NCI-H1105 (cell line): ENCODE results near the gene SLC39A2.
A peak's percentile ranks its signal among the peaks of the same experiment; 100 is the strongest.
"Not testable (repeated sequence)": the region's sequence is repeated elsewhere in the genome, so short reads cannot be mapped to it uniquely, and the experiment has no call there.

Experiments used
- DNase-seq: peaks from one replicate; lab custom pipeline; 2025; lab: John Stamatoyannopoulos, UW

The SLC39A2 gene

GRCh38 chr14:20997115-20997514 is 2.0 kb upstream of the SLC39A2 start:
- no peak for DNase-seq

- DNase-seq, result no peak
Measured at GRCh38 chr14:20997564-20997963, 1.5 kb upstream of the SLC39A2 start.

- DNase-seq, result no peak
Measured at GRCh38 chr14:20998139-20998538, 954 bp upstream of the SLC39A2 start.

- no peak for DNase-seq
Measured at GRCh38 chr14:20999591-20999990, 498 bp downstream of the SLC39A2 start.

GRCh38 chr14:21001218-21001617 is 2.1 kb downstream of the SLC39A2 start:
- no peak for DNase-seq

- no peak for DNase-seq
Measured at GRCh38 chr14:21003788-21004346, 4.8 kb downstream of the SLC39A2 start.

GRCh38 chr14:21009721-21010120 is 10.6 kb downstream of the SLC39A2 start:
- DNase-seq, result not testable (repeated sequence)

- no peak for DNase-seq
Measured at GRCh38 chr14:21011136-21011535, 12.0 kb downstream of the SLC39A2 start.

GRCh38 chr14:21014761-21015190 is 15.7 kb downstream of the SLC39A2 start:
- peak; percentile 78 for DNase-seq

GRCh38 chr14:21015312-21015711 is 16.2 kb downstream of the SLC39A2 start:
- no peak for DNase-seq

GRCh38 chr14:21016413-21017190 is 17.5 kb downstream of the SLC39A2 start:
- DNase-seq, result no peak

GRCh38 chr14:21017528-21018245 is 18.6 kb downstream of the SLC39A2 start:
- no peak for DNase-seq

- DNase-seq, result no peak
Measured at GRCh38 chr14:21018286-21018685, 19.2 kb downstream of the SLC39A2 start.

GRCh38 chr14:21018781-21019180 is 19.7 kb downstream of the SLC39A2 start:
- no peak for DNase-seq

- no peak for DNase-seq
Measured at GRCh38 chr14:21019366-21019765, 20.3 kb downstream of the SLC39A2 start.

- no peak for DNase-seq
Measured at GRCh38 chr14:21020977-21021545, 22.0 kb downstream of the SLC39A2 start.

- no peak for DNase-seq
Measured at GRCh38 chr14:21022686-21023085, 23.6 kb downstream of the SLC39A2 start.

GRCh38 chr14:21023174-21023573 is 24.1 kb downstream of the SLC39A2 start:
- no peak for DNase-seq

GRCh38 chr14:21023817-21024584 is 24.9 kb downstream of the SLC39A2 start:
- no peak for DNase-seq

GRCh38 chr14:21024585-21025370 is 25.7 kb downstream of the SLC39A2 start, which contains the start of gene NDRG2:
TSS of gene NDRG2 (minus strand) at chr14:21025061. CDS start at chr14:21023315, 1,746 bp downstream.
- DNase-seq, result peak; percentile 70
